ENCODE data around the gene TTI1. TPM values are rescaled to one million over a fixed set of nuclear protein-coding genes. Genes with fewer than 3 reads are reported as not detected.

Gene TTI1
- total RNA-seq, 1 donor from 2014 or later, result 10.6 TPM

GRCh38 chr20:37940858-37941257 lies 92.4 kb downstream of the TTI1 start:
- H3K27me3 Mint-ChIP-seq (ENCODE audit: low read depth), result no peaks in the 10 kb centered on the region
- no peak overlapping the region for H3K27ac Mint-ChIP-seq (ENCODE audit: unreplicated experiment)
- no peak overlapping the region for H3K4me3 Mint-ChIP-seq (ENCODE audit: unreplicated experiment)
- no peaks in the 10 kb centered on the region for H3K4me1 Mint-ChIP-seq (ENCODE audit: low read depth)
- peaks cover 2% of the 10 kb centered on the region for H3K36me3 Mint-ChIP-seq (ENCODE audit: low read depth)
- DNase-seq (ENCODE audit: low spot score), result no peak
- no peaks in the 10 kb centered on the region for H3K9me3 Mint-ChIP-seq (ENCODE audit: low read depth)
- TF ChIP-seq CTCF (IDR thresholded peaks at IDR 0.05), result no peak

GRCh38 chr20:37939701-37940560 lies 93.3 kb downstream of the TTI1 start:
- Mint-ChIP-seq H3K27ac (ENCODE audit: unreplicated experiment) (no peak overlapping the region), H3K4me1 (ENCODE audit: low read depth) (no peaks in the 10 kb centered on the region), H3K36me3 (ENCODE audit: low read depth) (peaks cover 2% of the 10 kb centered on the region), H3K4me3 (ENCODE audit: unreplicated experiment) (no peak overlapping the region), H3K27me3 (ENCODE audit: low read depth) (no peaks in the 10 kb centered on the region), H3K9me3 (ENCODE audit: low read depth) (no peaks in the 10 kb centered on the region)
- no peak for TF ChIP-seq CTCF (IDR thresholded peaks at IDR 0.05)
- no peak for DNase-seq (ENCODE audit: low spot score)

GRCh38 chr20:37938954-37939353 lies 94.3 kb downstream of the TTI1 start:
- H3K4me3 Mint-ChIP-seq (ENCODE audit: unreplicated experiment), result no peak overlapping the region
- no peak overlapping the region for H3K27ac Mint-ChIP-seq (ENCODE audit: unreplicated experiment)
- no peak for TF ChIP-seq CTCF (IDR thresholded peaks at IDR 0.05)
- no peak for DNase-seq (ENCODE audit: low spot score)
- no peaks in the 10 kb centered on the region for H3K9me3 Mint-ChIP-seq (ENCODE audit: low read depth)
- H3K36me3 Mint-ChIP-seq (ENCODE audit: low read depth), result peaks cover 2% of the 10 kb centered on the region
- no peaks in the 10 kb centered on the region for H3K4me1 Mint-ChIP-seq (ENCODE audit: low read depth)
- H3K27me3 Mint-ChIP-seq (ENCODE audit: low read depth), result no peaks in the 10 kb centered on the region

GRCh38 chr20:37938181-37938750 lies 95.0 kb downstream of the TTI1 start:
- Mint-ChIP-seq H3K4me3 (ENCODE audit: unreplicated experiment) (no peak overlapping the region), H3K36me3 (ENCODE audit: low read depth) (peaks cover 2% of the 10 kb centered on the region), H3K27ac (ENCODE audit: unreplicated experiment) (no peak overlapping the region), H3K27me3 (ENCODE audit: low read depth) (no peaks in the 10 kb centered on the region), H3K4me1 (ENCODE audit: low read depth) (no peaks in the 10 kb centered on the region), H3K9me3 (ENCODE audit: low read depth) (no peaks in the 10 kb centered on the region)
- no peak for TF ChIP-seq CTCF (IDR thresholded peaks at IDR 0.05)
- no peak for DNase-seq (ENCODE audit: low spot score)

- no peak for DNase-seq (ENCODE audit: low spot score)
- Mint-ChIP-seq H3K9me3 (ENCODE audit: low read depth) (no peaks in the 10 kb centered on the region), H3K27me3 (ENCODE audit: low read depth) (no peaks in the 10 kb centered on the region), H3K36me3 (ENCODE audit: low read depth) (peaks cover 2% of the 10 kb centered on the region), H3K4me1 (ENCODE audit: low read depth) (no peaks in the 10 kb centered on the region), H3K27ac (ENCODE audit: unreplicated experiment) (no peak overlapping the region), H3K4me3 (ENCODE audit: unreplicated experiment) (no peak overlapping the region)
- TF ChIP-seq CTCF (IDR thresholded peaks at IDR 0.05), result no peak
These were observed 95.6 kb downstream of the TTI1 start for GRCh38 chr20:37937686-37938085.

All from chondrocyte (in vitro differentiated cells).